ENCODE data around the gene AKIRIN2. TPM values are rescaled to one million over a fixed set of nuclear protein-coding genes. Genes with fewer than 3 reads are reported as not detected.
A peak's percentile ranks its signal among the peaks of the same experiment; 100 is the strongest.

The AKIRIN2 gene
- total and polyA plus RNA-seq, 2 donors (not counting 1 experiment from before 2014, with no cell fraction given) = 82.2 to 108 TPM

DNA sequence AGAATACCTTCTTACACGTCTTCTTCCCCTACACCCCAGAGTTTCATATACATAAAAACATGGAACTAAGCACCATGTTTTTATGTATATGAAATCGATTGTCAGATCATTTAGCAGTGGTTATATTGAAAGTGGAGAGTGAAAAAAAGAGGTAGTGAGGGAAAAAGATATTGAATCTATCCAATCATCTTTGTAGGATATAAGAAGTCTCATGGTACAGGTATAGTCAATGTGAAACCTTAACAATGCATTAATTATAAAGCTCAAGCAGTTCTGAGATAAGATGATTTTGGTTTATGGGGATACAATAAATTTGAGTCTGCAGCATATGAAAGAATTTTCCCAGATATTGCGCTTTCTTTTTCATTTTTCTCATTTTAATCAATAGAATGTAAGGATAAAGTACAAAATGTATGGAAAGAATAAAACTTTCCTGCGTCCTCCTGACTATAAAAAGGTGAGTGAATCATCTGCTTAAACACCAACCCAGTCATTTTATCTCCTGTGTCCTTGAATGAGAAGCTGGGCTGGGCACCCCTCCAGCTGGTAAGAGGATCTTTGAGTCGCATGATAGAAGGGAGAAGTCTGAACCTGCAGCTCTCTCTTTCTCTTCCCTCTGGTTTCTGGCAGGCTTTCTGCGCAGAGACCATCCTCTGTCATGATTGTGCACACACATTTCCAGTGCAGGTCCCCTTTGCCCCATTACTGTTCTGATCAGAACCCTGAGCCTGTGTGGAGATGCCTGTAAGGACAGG lies 28.1 kb upstream of the AKIRIN2 start:
- no peak overlapping the region for H3K4me2 ChIP-seq (replicated peaks; ENCODE audit: low read depth, low read length, poor library complexity, severe bottlenecking)
- ChIA-PET CTCF (no interaction called here), POLR2A (no interaction called here)
- no peak for DNase-seq
- peaks cover 0 to 12% (median 0%) of the 10 kb centered on the region in 3 donors for H3K9me3 ChIP-seq (ENCODE audit: control extremely low read depth in 1 of 3, control insufficient read depth in 2 of 3, insufficient read depth in 1 of 3, low read length in 2 of 3)
- Mint-ChIP-seq H3K9me3 (ENCODE audit: insufficient read depth) (no peaks in the 10 kb centered on the region), H3K27me3 (no peaks in the 10 kb centered on the region), H3K4me1 (peaks cover 38% of the 10 kb centered on the region), H3K27ac (no peak overlapping the region), H3K4me3 (no peak overlapping the region)
- intact Hi-C loops (cut with micrococcal nuclease) = no loop called here
- no peaks in the 10 kb centered on the region for H3K36me3 ChIP-seq (replicated peaks in 1 of 2; ENCODE audit: control extremely low read depth in 1 of 2, control insufficient read depth in 1 of 2, extremely low read depth in 1 of 2, insufficient read depth in 2 of 2, low read length in 1 of 2)
- TF ChIP-seq EZH2 (IDR thresholded peaks at IDR 0.05; ENCODE audit: borderline replicate concordance, insufficient read depth, low read depth, low read length, poor library complexity, severe bottlenecking) = no peak
- TF ChIP-seq, protein P1, sequence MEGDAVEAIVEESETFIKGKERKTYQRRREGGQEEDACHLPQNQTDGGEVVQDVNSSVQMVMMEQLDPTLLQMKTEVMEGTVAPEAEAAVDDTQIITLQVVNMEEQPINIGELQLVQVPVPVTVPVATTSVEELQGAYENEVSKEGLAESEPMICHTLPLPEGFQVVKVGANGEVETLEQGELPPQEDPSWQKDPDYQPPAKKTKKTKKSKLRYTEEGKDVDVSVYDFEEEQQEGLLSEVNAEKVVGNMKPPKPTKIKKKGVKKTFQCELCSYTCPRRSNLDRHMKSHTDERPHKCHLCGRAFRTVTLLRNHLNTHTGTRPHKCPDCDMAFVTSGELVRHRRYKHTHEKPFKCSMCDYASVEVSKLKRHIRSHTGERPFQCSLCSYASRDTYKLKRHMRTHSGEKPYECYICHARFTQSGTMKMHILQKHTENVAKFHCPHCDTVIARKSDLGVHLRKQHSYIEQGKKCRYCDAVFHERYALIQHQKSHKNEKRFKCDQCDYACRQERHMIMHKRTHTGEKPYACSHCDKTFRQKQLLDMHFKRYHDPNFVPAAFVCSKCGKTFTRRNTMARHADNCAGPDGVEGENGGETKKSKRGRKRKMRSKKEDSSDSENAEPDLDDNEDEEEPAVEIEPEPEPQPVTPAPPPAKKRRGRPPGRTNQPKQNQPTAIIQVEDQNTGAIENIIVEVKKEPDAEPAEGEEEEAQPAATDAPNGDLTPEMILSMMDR (IDR thresholded peaks at IDR 0.05) = no peak
- no peak overlapping the region for H3K4me3 ChIP-seq (ENCODE audit: control extremely low read depth in 1 of 5, extremely low read depth in 1 of 5, insufficient read depth in 1 of 5, low read depth in 2 of 5, low read length in 4 of 5)
- no peak overlapping the region for H3K27ac ChIP-seq (ENCODE audit: low read length in 2 of 2)
- WGBS (ENCODE audit: insufficient coverage) = no CpG with 5 or more reads among the region's 6 CpGs
- no peaks in the 10 kb centered on the region for H3K27me3 ChIP-seq (replicated peaks in 1 of 4; ENCODE audit: control extremely low read depth in 1 of 4, control insufficient read depth in 3 of 4, insufficient read depth in 4 of 4, low read length in 3 of 4)
- no peaks in the 10 kb centered on the region for H4K20me1 ChIP-seq (ENCODE audit: control insufficient read depth, insufficient read depth, low read length, poor library complexity, severe bottlenecking)
- H2AFZ ChIP-seq (ENCODE audit: insufficient read depth, low read depth, low read length, poor library complexity, severe bottlenecking) = no peak overlapping the region
- ATAC-seq (ENCODE audit: low read depth) = no peak
- peaks cover 27 to 33% of the 10 kb centered on the region in 2 donors for H3K4me1 ChIP-seq (ENCODE audit: control insufficient read depth in 2 of 2, insufficient read depth in 2 of 2, low read length in 2 of 2)
- no peak overlapping the region for H3K9ac ChIP-seq (ENCODE audit: low read length)
- no peaks in the 10 kb centered on the region for H3K79me2 ChIP-seq (ENCODE audit: control insufficient read depth, insufficient read depth, low read length)

DNA sequence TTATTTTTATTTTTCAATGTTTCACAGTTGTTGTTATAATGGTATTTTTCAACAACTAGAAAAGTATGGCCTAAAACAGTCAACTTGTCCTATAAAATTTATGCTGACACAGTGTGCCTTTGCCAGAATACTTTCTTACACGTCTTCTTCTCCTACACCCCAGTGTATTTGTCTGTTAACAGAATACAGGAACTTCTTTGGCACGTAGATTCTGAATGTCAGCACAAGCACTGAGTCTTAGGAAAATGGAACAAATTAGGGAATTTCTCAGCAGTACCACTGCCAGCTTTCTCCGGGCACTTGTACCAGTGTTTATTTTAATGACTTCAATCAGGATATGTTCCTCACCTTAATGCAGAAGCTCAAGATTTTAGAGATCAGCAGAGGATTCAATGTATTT lies 26.7 kb upstream of the AKIRIN2 start:
- H3K27me3 Mint-ChIP-seq = no peaks in the 10 kb centered on the region
- H4K20me1 ChIP-seq (ENCODE audit: control insufficient read depth, insufficient read depth, low read length, poor library complexity, severe bottlenecking) = no peaks in the 10 kb centered on the region
- no peak for TF ChIP-seq EZH2 (IDR thresholded peaks at IDR 0.05; ENCODE audit: borderline replicate concordance, insufficient read depth, low read depth, low read length, poor library complexity, severe bottlenecking)
- H3K79me2 ChIP-seq (ENCODE audit: control insufficient read depth, insufficient read depth, low read length) = no peaks in the 10 kb centered on the region
- H3K4me1 Mint-ChIP-seq = peaks cover 42% of the 10 kb centered on the region
- H2AFZ ChIP-seq (ENCODE audit: insufficient read depth, low read depth, low read length, poor library complexity, severe bottlenecking) = no peak overlapping the region
- no peaks in the 10 kb centered on the region for H3K36me3 ChIP-seq (replicated peaks in 1 of 2; ENCODE audit: control extremely low read depth in 1 of 2, control insufficient read depth in 1 of 2, extremely low read depth in 1 of 2, insufficient read depth in 2 of 2, low read length in 1 of 2)
- H3K4me2 ChIP-seq (replicated peaks; ENCODE audit: low read depth, low read length, poor library complexity, severe bottlenecking) = no peak overlapping the region
- no CpG with 5 or more reads among the region's 3 CpGs for WGBS (ENCODE audit: insufficient coverage)
- CTCF ChIA-PET = interaction anchor here (0.6 kb wide), 1 partner anchor 1048 kb away, joined by 4 read pairs; no protein-coding TSS in a partner anchor
- peaks cover 33 to 40% of the 10 kb centered on the region in 2 donors for H3K4me1 ChIP-seq (ENCODE audit: control insufficient read depth in 2 of 2, insufficient read depth in 2 of 2, low read length in 2 of 2)
- H3K9me3 Mint-ChIP-seq (ENCODE audit: insufficient read depth) = no peaks in the 10 kb centered on the region
- H3K9me3 ChIP-seq (ENCODE audit: control extremely low read depth in 1 of 3, control insufficient read depth in 2 of 3, insufficient read depth in 1 of 3, low read length in 2 of 3) = peaks cover 0 to 12% (median 0%) of the 10 kb centered on the region in 3 donors
- no peak overlapping the region for H3K4me3 Mint-ChIP-seq
- H3K27me3 ChIP-seq (replicated peaks in 1 of 4; ENCODE audit: control extremely low read depth in 1 of 4, control insufficient read depth in 3 of 4, insufficient read depth in 4 of 4, low read length in 3 of 4) = no peaks in the 10 kb centered on the region
- intact Hi-C loops (cut with micrococcal nuclease) = no loop called here
- no peak for DNase-seq
- ATAC-seq (ENCODE audit: low read depth) = no peak
- H3K4me3 ChIP-seq (ENCODE audit: control extremely low read depth in 1 of 5, extremely low read depth in 1 of 5, insufficient read depth in 1 of 5, low read depth in 2 of 5, low read length in 4 of 5) = no peak overlapping the region
- H3K27ac ChIP-seq (ENCODE audit: low read length in 2 of 2) = peak overlapping the region; percentile 9 to 16
- POLR2A ChIA-PET = no interaction called here
- H3K9ac ChIP-seq (ENCODE audit: low read length) = no peak overlapping the region
- H3K27ac Mint-ChIP-seq = no peak overlapping the region
